GM13976 (cell line): ENCODE data around the gene ZNRF3.

Experiments
- DNase-seq: peaks from one replicate; pipeline ENCODE4 v3.0.0; 2012; ENCODE audit warnings: low spot score
- in situ Hi-C: fragments of 300-500 bp; cut with MboI; formaldehyde crosslinking; loops from one replicate; pipeline ENCODE4 v1.12.0; 2022; ENCODE audit warnings: low sequenced_read_pairs, mixed read lengths, inconsistent platforms; ENCODE audit not compliant: unreplicated experiment
- TF ChIP-seq, protein P1 (sequence below): IDR thresholded peaks from 2 replicates; pipeline ENCODE4 v1.5.1; 2012; ENCODE audit warnings: borderline replicate concordance, mild to moderate bottlenecking; ENCODE audit not compliant: insufficient read depth; ENCODE audit errors: extremely low read depth, missing control alignments, control extremely low read depth

ZNRF3 gene

DNA sequence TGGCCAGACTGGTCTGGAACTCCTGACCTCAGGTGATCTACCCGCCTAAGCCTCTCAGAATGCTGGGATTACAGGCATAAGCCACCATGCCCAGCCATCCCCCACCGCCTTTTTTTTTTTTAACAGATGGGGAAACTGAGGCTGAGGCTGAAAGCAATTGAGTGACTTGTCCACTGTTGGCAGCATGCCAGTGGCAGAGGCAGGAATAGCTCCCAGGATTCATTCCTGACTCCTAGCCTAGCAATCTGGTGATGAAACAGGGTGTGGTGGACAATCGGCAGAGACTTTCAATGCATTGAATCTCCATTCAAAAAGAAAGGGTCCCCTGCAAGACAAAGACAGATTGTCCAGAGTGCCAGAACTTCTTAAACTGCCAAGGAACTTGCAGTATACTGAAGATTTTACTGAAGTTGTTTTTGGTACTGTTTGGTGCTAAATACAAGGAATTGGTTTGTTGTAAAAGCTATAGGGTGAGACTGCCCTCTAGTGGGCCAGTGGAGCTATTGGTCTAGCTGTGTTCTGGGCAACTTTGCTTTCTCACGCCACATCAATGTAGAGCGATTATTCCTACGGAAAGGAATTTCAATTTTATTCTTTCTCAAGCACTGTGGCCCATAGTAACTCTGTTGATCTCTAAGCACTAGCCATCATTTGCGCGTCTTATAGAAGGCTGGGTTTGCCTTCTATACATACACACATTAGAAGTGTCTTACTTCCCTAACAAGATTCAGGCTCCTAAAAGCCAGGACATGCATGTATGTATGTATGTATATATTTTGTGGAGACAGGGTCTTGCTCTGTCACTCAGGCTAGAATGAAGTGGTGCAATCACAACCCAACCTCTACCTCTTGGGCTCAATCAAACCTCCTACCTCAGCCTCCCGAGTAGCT, 157.3 kb downstream of the ZNRF3 start:
- TF ChIP-seq, protein P1, sequence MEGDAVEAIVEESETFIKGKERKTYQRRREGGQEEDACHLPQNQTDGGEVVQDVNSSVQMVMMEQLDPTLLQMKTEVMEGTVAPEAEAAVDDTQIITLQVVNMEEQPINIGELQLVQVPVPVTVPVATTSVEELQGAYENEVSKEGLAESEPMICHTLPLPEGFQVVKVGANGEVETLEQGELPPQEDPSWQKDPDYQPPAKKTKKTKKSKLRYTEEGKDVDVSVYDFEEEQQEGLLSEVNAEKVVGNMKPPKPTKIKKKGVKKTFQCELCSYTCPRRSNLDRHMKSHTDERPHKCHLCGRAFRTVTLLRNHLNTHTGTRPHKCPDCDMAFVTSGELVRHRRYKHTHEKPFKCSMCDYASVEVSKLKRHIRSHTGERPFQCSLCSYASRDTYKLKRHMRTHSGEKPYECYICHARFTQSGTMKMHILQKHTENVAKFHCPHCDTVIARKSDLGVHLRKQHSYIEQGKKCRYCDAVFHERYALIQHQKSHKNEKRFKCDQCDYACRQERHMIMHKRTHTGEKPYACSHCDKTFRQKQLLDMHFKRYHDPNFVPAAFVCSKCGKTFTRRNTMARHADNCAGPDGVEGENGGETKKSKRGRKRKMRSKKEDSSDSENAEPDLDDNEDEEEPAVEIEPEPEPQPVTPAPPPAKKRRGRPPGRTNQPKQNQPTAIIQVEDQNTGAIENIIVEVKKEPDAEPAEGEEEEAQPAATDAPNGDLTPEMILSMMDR = peak; percentile 84
- peak; percentile 73 for DNase-seq
- in situ Hi-C loops = no loop called here

DNA sequence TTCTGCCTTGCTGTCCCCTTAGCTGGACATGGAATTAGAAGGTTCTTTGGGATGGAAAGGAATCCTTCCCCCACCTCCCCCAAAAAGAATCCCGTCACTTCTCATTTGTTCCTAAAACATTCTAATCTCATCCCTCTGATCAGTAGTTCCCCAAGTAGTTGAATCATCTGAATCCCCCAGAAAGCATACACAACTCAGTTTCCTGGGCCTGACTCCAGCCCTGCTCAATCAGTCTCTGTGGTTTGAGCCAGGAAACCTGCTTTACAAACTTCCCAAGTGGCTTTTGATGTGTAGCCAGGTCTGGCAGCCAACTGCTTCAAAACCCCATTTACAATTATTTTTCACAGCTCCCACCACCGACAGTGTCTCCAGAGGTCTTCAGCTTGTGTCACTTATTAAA, 158.0 kb downstream of the ZNRF3 start:
- DNase-seq = no peak
- in situ Hi-C loops = no loop called here

GRCh38 chr22:29043906-29044575, 160.7 kb downstream of the ZNRF3 start:
- no peak for DNase-seq
- in situ Hi-C loops = no loop called here
- TF ChIP-seq, protein P1 = no peak

More for the DNA sequence above, 158.0 kb downstream of the ZNRF3 start:
- TF ChIP-seq, protein P1 = no peak

GRCh38 chr22:29044657-29045176, 161.3 kb downstream of the ZNRF3 start:
- no peak for DNase-seq
- in situ Hi-C loops = no loop called here
- TF ChIP-seq, protein P1 = no peak

DNA sequence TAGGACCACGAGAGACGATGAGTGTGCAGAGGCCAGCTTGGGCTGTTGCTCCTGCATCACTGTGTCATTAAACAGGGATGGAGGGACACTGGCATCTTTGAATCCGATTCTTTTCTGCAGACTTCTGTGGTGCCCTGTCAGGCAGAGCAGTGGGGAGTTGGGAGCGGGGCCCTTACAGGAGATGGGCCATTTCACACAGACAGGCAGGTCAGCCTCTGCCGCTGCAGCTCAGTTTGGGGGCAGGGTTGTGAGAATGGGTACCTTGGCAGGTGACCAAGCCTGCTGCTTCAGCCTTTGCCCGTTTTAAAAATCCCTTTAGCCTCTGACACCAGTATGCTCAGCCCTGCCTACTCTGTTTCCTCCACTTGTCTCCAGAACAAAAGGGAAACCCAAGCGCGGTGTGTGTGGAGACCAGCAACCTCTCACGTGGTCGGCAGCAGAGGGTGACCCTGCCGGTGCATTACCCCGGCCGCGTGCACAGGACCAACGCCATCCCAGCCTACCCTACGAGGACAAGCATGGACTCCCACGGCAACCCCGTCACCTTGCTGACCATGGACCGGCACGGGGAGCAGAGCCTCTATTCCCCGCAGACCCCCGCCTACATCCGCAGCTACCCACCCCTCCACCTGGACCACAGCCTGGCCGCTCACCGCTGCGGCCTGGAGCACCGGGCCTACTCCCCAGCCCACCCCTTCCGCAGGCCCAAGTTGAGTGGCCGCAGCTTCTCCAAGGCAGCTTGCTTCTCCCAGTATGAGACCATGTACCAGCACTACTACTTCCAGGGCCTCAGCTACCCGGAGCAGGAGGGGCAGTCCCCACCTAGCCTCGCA, 165.7 kb downstream of the ZNRF3 start:
- in situ Hi-C loops = no loop called here
- TF ChIP-seq, protein P1 = no peak
- DNase-seq = no peak
